Spleen (tissue), 11 donors: ENCODE results near the gene DUSP10. TPM values are rescaled to one million over a fixed set of nuclear protein-coding genes. Genes with fewer than 3 reads are reported as not detected.

Experiments
- DNase-seq: peaks from one replicate; pipeline ENCODE4 v3.0.0-alpha.2; 2020
- H3K27ac ChIP-seq, 8 donors: fragments of 200-600 bp; sonication (generic) in 7 of 8; 1 replicate in 4 of 8; 2 replicates in 4 of 8; pipeline versions ENCODE4 v1.5.0 to v1.8.0; 2016 to 2021; ENCODE audit warnings: inconsistent platforms in 4 of 8, mild to moderate bottlenecking in 4 of 8, moderate library complexity in 1 of 8
- H3K27me3 ChIP-seq, 7 donors: fragments of 200-600 bp; sonication (generic) in 6 of 7; replicated peaks in 1 of 7; 1 replicate in 4 of 7; 2 replicates in 3 of 7; pipeline versions ENCODE4 v1.5.0 to v1.8.0; 2016 to 2021; ENCODE audit warnings: inconsistent platforms in 3 of 7, mild to moderate bottlenecking in 1 of 7
- H3K36me3 ChIP-seq, 6 donors: fragments of 200-600 bp; sonication (generic) in 5 of 6; 1 replicate in 4 of 6; 2 replicates in 2 of 6; pipeline versions ENCODE4 v1.5.0 to v1.8.0; 2016 to 2021; ENCODE audit warnings: inconsistent platforms in 2 of 6
- H3K4me1 ChIP-seq, 6 donors: fragments of 200-600 bp; sonication (generic) in 5 of 6; 1 replicate in 3 of 6; 2 replicates in 3 of 6; pipeline versions ENCODE4 v1.5.0 to v1.8.0; 2016 to 2021; ENCODE audit warnings: inconsistent platforms in 3 of 6
- H3K4me3 ChIP-seq, 8 donors: fragments of 200-600 bp; sonication (generic) in 7 of 8; 1 replicate in 4 of 8; 2 replicates in 4 of 8; pipeline versions ENCODE4 v1.5.0 to v1.8.0; 2016 to 2021; ENCODE audit warnings: inconsistent platforms in 4 of 8, mild to moderate bottlenecking in 4 of 8, moderate library complexity in 2 of 8
- H3K9me3 ChIP-seq, 8 donors: fragments of 200-600 bp; sonication (generic) in 7 of 8; 1 replicate in 4 of 8; 2 replicates in 4 of 8; pipeline versions ENCODE4 v1.5.0 to v1.8.0; 2016 to 2021; ENCODE audit warnings: inconsistent platforms in 4 of 8
- POLR2A ChIP-seq, 3 donors: fragments of 450-650 bp; IDR thresholded peaks; one replicate each; pipeline ENCODE4 v1.5.1; 2017; ENCODE audit warnings: antibody characterized with exemption in 3 of 3, mild to moderate bottlenecking in 1 of 3
- POLR2AphosphoS5 ChIP-seq, 3 donors: sonication (generic); formaldehyde crosslinking; IDR thresholded peaks; one replicate each; pipeline ENCODE4 v1.5.1; 2017; ENCODE audit warnings: antibody characterized with exemption in 3 of 3
- whole genome bisulfite sequencing, 5 donors: extraction: QIAGEN DNeasy Blood & Tissue Kit in 3 of 5; methylation state at CpG; one replicate each; pipeline versions ENCODE4 v1.1.5 to v1.1.7; 2013 to 2018; 5-methylcytosine and 5-hydroxymethylcytosine counted together
- intact Hi-C: fragments of 100-400 bp; cut with DNase I; formaldehyde crosslinking; loops from one replicate; pipeline ENCODE4 v1.15.0; 2023; ENCODE audit warnings: low total_unique reads
- polyA plus RNA-seq, 3 donors: library from polyadenylated mRNA; stranded (reverse); fragments of 200-250 nt; gene quantifications; one replicate each; pipeline ENCODE4 v1.2.1, GENCODE V29; 2013
- total RNA-seq, 7 donors: library from RNA; depleted of rRNA in 3 of 7; stranded (reverse); fragments of >200 nt in 3 of 7; fragmentation: NEBNext Ultra II Directional in 4 of 7; extraction: Animal tissue kit (Norgen Biotek cat#: 25700) in 4 of 7; gene quantifications; one replicate each; pipeline versions ENCODE4 v1.1.0 to v1.2.1, GENCODE V29; 2016 to 2021
- TF ChIP-seq, protein P1 (sequence below), 11 experiments: fragments of 200-600 bp in 7 of 11; fragments of 450-650 bp in 4 of 11; sonication (generic) in 4 of 11; IDR thresholded peaks in 8 of 11; conservative IDR thresholded peaks in 3 of 11; 1 replicate in 7 of 11; 2 replicates in 4 of 11; pipeline versions ENCODE4 v1.4.0 to v1.8.0; 2016 to 2021; ENCODE audit warnings: antibody characterized with exemption in 11 of 11, inconsistent platforms in 4 of 11, mild to moderate bottlenecking in 1 of 11
- donor health status: healthy with polysubstance abuse.
- donor health status: DM: no; HTN: no; CAD: no; lungs with moderate emphysema.
- donor health status: DM: no; HTN: no; CAD: no.
- donor health status: Bipolar disorder and iron deficiency.
- donor health status: healthy.
- donor health status: DM: no; HTN: no; CAD: no.
- donor health status: DM: yes; HTN: yes; CAD: no.

Gene DUSP10
- total and polyA plus RNA-seq, 10 donors = 3.4 to 11.9 (median 7.4) TPM

DNA sequence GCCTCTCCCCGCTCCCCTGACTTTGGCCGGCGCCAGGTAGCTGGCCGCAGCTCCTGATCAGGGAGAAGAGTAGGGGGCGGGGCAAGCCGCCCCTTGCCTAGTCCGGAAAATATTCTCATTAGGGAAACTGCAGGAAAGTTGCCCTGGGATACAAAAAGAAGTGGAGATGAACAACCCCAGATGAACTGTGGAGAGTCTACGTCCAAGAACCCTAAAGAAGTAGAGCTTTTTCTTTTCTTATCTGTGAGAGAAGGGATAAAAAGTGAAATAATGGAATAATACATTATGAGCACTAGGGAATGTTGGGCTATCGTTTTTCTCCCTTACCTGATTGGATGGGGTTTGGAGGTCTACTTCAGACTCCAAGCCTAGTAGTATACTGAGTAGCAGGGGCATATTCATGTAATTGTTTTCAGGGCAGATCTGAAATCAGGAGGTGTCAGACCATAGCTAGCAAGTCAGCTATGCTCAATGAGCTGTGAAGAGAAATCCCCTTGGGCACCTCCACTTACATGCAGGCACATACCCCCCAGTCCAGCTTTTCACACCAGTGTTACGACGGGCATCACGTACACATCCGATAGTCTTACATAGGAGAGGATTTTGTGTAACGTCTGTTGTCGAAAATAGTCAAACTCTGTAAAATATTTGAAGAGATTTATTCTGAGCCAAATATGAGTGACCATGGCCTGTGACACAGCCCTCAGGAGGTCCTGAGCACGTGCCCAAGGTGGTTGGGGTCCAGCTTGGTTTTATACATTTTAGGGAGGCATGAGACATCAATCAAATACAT, 1.7 kb upstream of the DUSP10 start:
- DNase-seq = no peak
- peak overlapping the region; percentile 92 to 100 (median 98) for H3K27ac ChIP-seq
- peaks cover 0 to 9% (median 0%) of the 10 kb centered on the region in 6 donors for H3K36me3 ChIP-seq
- no peak for TF ChIP-seq POLR2AphosphoS5 (IDR thresholded peaks at IDR 0.05)
- no peak for TF ChIP-seq POLR2A (IDR thresholded peaks at IDR 0.05)
- TF ChIP-seq, protein P1, sequence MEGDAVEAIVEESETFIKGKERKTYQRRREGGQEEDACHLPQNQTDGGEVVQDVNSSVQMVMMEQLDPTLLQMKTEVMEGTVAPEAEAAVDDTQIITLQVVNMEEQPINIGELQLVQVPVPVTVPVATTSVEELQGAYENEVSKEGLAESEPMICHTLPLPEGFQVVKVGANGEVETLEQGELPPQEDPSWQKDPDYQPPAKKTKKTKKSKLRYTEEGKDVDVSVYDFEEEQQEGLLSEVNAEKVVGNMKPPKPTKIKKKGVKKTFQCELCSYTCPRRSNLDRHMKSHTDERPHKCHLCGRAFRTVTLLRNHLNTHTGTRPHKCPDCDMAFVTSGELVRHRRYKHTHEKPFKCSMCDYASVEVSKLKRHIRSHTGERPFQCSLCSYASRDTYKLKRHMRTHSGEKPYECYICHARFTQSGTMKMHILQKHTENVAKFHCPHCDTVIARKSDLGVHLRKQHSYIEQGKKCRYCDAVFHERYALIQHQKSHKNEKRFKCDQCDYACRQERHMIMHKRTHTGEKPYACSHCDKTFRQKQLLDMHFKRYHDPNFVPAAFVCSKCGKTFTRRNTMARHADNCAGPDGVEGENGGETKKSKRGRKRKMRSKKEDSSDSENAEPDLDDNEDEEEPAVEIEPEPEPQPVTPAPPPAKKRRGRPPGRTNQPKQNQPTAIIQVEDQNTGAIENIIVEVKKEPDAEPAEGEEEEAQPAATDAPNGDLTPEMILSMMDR (IDR thresholded peaks at IDR 0.05 in 8 of 11, conservative IDR thresholded peaks at IDR 0.05 in 3 of 11) = no peak
- peak overlapping the region; percentile 38 to 77 (median 62) for H3K4me3 ChIP-seq
- WGBS, 5 donors = 30 to 41% (median 36%) methylated on average over 16 of the region's 16 CpGs
- no peaks in the 10 kb centered on the region for H3K27me3 ChIP-seq
- no peaks in the 10 kb centered on the region for H3K9me3 ChIP-seq
- intact Hi-C loops = loop anchor here (10.0 kb wide), 1 partner anchor 479 kb away; no protein-coding TSS in a partner anchor
- H3K4me1 ChIP-seq = peaks cover 11 to 38% (median 29%) of the 10 kb centered on the region in 6 donors

DNA sequence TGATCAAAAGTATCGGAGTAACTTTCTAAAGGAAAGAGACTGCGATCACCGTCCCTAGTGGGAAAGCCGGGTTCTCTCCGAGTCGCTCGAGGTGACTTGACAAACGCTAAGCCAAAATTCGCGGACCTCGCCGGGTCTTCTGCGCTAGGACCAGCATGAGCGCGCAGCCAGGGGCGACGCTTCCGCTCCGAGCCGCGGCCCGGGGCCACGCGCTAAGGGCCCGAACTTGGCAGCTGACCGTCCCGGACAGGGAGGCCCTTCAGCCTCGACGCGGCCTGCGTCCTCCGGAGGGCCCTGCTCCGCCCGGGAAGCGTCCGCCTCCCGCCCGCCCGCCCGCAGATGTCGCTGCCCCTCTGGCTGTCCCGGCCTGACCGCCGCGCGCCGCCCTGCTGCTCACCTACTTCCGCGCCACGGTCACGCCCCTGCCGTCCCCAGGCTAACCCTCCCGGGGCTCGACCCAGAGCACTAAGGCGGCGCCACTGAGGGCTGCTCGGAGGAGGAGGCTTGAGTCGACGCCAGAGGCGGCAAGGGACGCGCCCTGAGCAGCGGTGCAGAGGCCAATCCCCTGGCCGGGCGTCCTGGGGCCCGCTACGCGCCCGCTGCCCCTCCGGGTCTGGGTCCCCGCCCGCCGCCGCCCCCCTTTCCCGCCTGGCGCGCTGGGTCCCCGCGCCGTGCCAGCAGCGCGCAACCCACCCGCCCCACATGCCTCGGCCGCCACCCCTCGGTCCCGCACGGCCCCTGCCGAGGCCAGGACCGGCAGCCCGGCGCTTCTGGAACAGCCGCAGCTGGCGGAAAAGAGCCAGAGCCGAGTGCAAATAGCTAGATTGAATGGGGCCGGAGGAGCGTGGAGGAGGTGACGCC, 896 bp upstream of the DUSP10 start:
- peak in 1 of 3 donors; percentile 26 for TF ChIP-seq POLR2A (IDR thresholded peaks at IDR 0.05)
- TF ChIP-seq, protein P1 (IDR thresholded peaks at IDR 0.05 in 8 of 11, conservative IDR thresholded peaks at IDR 0.05 in 3 of 11) = peak in 6 of 11 experiments; percentile 32 to 60 (median 54)
- TF ChIP-seq POLR2AphosphoS5 (IDR thresholded peaks at IDR 0.05) = peak; percentile 77 to 88 (median 84)
- intact Hi-C loops = loop anchor here (10.0 kb wide), 1 partner anchor 478 kb away; no protein-coding TSS in a partner anchor
- Histone ChIP-seq H3K36me3 (peaks cover 0 to 16% (median 0%) of the 10 kb centered on the region in 6 donors), H3K9me3 (no peaks in the 10 kb centered on the region), H3K4me3 (peak overlapping the region; percentile 38 to 77 (median 62)), H3K27ac (peak overlapping the region; percentile 92 to 100 (median 98)), H3K4me1 (peaks cover 12 to 47% (median 30%) of the 10 kb centered on the region in 6 donors), H3K27me3 (no peaks in the 10 kb centered on the region)
- DNase-seq = peak; percentile 98
- WGBS, 5 donors = 0 to 1% (median 0%) methylated on average over 38 to 98 of the region's 98 CpGs

DNA sequence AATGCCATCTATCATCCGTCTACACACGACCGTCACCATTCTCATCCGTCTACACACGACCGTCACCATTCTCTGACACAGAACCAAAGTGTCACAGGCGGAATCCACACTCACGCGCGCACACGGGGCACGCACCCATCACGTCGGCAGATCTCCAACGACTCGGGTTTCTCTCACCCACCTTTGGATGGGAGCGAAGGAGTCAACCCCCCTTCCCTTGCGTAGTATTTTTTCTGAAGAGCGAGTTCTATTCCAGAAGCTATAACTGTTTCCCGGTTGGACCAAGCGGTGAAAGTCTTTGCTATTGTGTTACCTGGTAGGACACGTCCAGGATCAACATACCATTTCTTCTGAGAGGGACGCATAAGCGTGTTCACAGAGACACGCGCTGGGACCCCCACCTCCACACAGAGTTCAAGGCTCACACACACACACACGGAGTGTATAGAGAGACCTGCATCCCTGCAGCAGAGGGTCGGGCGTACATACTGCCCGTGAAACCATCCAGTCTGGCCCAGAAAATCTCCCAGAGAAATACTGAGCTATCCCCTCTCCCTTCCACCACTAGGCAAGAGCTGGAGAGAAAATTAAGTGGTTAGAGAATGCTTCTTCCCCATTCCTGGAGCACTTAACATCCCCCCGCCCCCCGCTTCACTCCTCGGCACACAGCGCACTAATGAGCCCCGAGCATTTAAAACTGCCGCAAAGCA, 741 bp downstream of the DUSP10 start:
- H3K36me3 ChIP-seq = peaks cover 0 to 27% (median 0%) of the 10 kb centered on the region in 6 donors
- H3K27me3 ChIP-seq = no peaks in the 10 kb centered on the region
- no peaks in the 10 kb centered on the region for H3K9me3 ChIP-seq
- H3K27ac ChIP-seq = peak overlapping the region; percentile 80 to 100 (median 98)
- intact Hi-C loops = loop anchor here (10.0 kb wide), 1 partner anchor 476 kb away; no protein-coding TSS in a partner anchor
- 0 to 1% (median 1%) methylated on average over 35 to 36 of the region's 36 CpGs for WGBS, 5 donors
- H3K4me3 ChIP-seq = peak overlapping the region; percentile 54 to 77 (median 64)
- H3K4me1 ChIP-seq = peaks cover 12 to 63% (median 37%) of the 10 kb centered on the region in 6 donors
- TF ChIP-seq, protein P1 (IDR thresholded peaks at IDR 0.05 in 8 of 11, conservative IDR thresholded peaks at IDR 0.05 in 3 of 11) = no peak
- peak in 1 of 3 donors; percentile 48 for TF ChIP-seq POLR2AphosphoS5 (IDR thresholded peaks at IDR 0.05)
- DNase-seq = peak; percentile 84
